HG02870 (cell line): Measurements from ENCODE around the gene PAQR6.

Experiments used
- ATAC-seq: cut with Tn5 transposase; IDR thresholded peaks from one replicate; pipeline ENCODE4 v1.9.1; 2021; ENCODE audit warnings: mild to moderate bottlenecking, moderate library complexity; ENCODE audit not compliant: unreplicated experiment

Gene PAQR6

GRCh38 chr1:156263288-156263655, 15.4 kb upstream of the PAQR6 start:
- no peak for ATAC-seq

DNA sequence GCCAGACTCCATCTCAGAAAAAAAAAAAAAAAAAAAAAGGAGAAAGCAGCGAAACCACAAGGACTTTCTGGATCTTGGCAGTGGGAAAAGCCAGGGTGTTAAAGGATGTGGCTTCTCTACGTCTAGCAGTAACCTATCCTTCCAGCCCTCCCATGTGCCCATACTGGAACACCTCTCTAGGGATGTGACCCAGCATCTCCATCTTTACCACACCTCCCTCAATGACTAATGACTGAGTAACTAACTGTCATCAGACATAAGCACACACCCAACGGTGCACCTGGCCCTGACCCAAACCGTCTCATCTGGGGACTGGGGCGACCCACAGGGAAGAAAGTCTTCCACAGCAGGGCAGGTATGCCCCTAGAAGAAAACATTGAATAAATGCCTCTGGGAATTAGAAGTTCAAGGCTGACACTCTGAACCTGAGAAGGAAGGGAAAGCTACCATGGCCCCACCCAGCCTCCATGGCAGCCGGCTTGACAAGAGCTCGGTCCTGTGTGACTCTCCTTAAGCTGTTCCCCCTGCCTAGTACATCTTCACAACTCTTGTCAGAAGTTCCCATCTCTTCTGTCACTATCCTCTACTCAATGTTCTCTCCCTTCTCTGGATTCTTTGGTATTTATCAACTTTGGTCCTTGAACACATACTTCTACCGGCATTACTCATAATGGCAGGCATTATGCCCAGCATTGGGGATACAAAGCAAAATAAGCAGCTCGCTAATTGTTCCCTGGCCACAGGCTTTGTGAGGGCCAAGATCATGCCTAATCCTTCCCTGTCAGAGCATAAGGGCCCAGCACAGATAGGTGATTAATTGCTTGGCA, 14.8 kb upstream of the PAQR6 start:
- ATAC-seq = no peak

GRCh38 chr1:156260896-156261295, 13.0 kb upstream of the PAQR6 start:
- ATAC-seq = no peak

GRCh38 chr1:156259805-156260204, 11.9 kb upstream of the PAQR6 start:
- ATAC-seq = no peak

- ATAC-seq = no peak
Measured at GRCh38 chr1:156258859-156259258, 11.0 kb upstream of the PAQR6 start.

GRCh38 chr1:156257711-156258110, 9.9 kb upstream of the PAQR6 start:
- no peak for ATAC-seq

DNA sequence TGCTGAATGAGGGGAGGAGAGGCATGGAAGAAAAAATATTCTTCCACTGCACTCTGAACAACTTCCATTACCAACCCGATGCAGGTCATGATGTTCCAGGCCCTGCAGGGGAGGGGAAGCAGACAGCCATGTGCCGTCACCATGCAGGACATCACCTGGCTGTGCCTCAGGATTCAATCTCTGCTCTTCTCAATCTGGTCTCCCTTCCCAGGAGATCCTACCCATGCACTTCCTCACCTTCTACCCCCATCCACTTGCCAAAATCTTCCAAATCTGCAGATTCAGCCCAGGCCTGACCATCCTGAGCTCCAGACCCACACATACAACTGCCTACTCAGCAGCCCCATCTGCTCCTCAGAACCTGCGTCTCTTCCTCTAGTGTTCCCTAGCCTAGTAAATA, 5.8 kb upstream of the PAQR6 start:
- ATAC-seq = no peak

DNA sequence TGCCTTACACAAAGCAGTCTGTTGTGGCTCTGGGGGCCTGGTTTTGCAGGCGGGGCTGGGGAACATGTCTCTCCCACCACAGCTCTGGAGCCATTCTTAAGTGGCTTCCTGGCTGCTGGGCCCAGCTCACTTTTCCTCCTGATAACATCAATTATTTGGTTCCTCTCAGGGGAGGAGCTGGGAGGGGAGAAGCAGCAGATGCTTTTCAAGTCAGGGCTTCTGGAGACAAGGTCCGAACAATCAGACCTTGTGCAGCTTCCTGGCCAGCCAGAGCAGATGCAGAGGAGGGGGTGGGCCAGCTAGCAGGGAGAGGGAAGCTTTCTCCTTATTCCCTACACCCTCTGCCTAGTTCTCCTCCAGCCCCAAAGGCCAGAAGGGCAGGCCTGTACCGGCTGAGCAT, 3.7 kb upstream of the PAQR6 start:
- ATAC-seq = no peak

- no peak for ATAC-seq
Measured at GRCh38 chr1:156249593-156249992, 1.7 kb upstream of the PAQR6 start.

DNA sequence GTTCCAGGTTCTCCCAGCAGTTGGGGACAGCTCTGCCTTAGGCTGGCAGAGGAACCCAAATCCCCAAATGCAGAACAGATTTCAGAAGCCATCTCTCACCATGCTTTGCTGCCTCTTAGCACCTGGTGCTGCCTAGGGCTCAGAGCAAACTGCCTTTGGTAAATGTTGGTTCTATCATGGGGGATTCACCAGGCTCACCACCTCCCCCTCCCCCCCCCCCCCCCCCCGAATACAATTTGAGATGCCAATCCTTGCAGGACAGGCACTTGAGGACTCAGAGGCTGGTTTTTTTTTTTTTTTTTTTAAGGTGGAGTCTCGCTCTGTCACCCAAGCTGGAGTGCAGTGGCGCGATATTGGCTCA, 447 bp upstream of the PAQR6 start:
- no peak for ATAC-seq

- no peak for ATAC-seq
Measured at GRCh38 chr1:156246781-156247459, 936 bp downstream of the PAQR6 start.

- no peak for ATAC-seq
Measured at GRCh38 chr1:156246241-156246780, 1.5 kb downstream of the PAQR6 start.

DNA sequence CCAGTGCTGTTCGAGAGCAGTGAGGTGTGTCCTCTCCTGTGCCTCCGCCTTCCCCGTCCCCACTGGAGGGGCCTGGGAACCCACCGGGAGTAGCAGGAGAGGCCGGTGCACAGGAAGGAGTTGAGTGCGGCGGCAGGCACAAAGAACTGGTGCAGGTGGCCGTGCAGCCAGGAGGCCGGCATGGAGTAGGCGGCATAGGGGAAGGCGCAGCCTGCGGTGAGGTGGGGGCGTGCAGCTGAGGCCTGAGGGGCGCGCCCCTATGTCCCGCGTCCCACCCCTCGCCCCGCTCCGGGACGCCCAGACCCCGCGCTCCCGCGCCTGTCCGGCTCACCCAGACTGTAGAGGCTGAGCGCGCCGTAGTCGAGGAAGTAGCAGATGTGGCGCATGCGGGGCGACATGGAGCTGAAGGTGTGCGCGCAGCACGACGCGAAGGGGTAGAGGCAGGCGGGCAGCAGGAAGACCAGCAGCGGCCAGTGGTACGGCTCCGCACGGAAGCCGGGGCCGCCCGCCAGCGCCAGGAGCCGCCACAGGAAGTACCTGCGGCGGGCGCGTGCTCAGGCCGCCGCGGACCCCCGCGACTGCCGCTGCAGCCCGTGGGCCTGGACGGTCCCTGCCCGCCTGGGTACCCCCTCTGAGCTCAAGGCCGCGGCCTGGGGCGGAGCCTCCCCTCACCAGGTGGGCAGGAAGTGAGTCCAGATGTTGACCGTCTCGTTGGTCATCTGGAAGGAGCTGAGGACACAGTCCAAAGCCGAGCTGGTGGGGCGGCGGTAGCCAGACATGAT, 2.2 kb downstream of the PAQR6 start:
- no peak for ATAC-seq

DNA sequence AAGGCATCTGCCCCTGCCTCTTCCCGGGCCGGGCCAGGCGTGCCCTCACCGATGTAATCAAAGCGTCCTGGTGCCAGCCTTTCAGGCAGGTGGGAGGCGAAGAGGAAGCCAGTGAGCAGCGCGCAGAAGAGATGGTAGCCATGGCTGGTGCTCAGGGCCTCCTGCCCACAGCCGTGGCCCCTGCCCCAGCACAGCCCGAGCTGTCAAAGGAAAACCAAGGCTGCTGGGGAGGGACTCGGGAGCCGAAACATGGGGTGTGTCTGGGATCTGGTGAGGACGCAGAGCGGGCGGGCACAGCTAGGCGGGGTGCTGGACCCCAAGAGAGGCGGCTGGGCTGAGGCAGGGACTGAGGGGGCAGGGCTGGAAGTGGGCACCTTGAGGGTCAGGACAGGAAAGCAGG, 3.1 kb downstream of the PAQR6 start:
- no peak for ATAC-seq

GRCh38 chr1:156244126-156244525, 3.7 kb downstream of the PAQR6 start:
- no peak for ATAC-seq

DNA sequence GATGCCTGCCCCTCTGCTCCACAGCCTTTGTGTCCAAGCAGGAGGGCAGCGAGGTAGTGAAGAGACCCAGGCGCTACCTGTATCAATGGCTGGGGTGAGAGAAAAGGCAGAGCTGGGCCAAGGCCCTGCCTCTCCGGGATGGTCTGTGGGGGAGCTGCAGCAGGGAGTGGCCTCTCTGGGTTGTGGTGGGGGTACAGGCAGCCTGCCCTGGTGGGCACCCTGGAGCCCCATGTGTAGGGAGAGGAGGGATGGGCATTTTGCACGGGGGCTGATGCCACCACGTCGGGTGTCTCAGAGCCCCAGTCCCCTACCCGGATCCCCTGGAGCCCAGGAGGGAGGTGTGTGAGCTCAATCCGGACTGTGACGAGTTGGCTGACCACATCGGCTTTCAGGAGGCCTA, 5.1 kb downstream of the PAQR6 start:
- no peak for ATAC-seq

DNA sequence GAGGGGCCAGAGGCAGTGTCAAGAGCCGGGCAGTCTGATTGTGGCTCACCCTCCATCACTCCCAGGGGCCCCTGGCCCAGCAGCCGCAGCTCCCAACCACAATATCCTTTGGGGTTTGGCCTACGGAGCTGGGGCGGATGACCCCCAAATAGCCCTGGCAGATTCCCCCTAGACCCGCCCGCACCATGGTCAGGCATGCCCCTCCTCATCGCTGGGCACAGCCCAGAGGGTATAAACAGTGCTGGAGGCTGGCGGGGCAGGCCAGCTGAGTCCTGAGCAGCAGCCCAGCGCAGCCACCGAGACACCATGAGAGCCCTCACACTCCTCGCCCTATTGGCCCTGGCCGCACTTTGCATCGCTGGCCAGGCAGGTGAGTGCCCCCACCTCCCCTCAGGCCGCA, 5.9 kb downstream of the PAQR6 start, which contains the start of gene BGLAP:
Gene BGLAP, plus strand, starts transcription at position 259 of the 400 bp plus-strand sequence. Its CDS starts 48 bp downstream, at position 307.
- ATAC-seq = no peak

GRCh38 chr1:156241311-156241811, 6.5 kb downstream of the PAQR6 start:
- ATAC-seq = no peak

GRCh38 chr1:156238248-156238647, 9.6 kb downstream of the PAQR6 start:
- ATAC-seq = no peak

GRCh38 chr1:156236164-156236563, 11.7 kb downstream of the PAQR6 start:
- ATAC-seq = no peak

GRCh38 chr1:156233426-156234127, 14.3 kb downstream of the PAQR6 start:
- ATAC-seq = no peak
